Astrocyte of the cerebellum (primary cell): Measurements from ENCODE around the gene ILRUN.
"Not testable (repeated sequence)": the region's sequence is repeated elsewhere in the genome, so short reads cannot be mapped to it uniquely, and the experiment has no call there.

Experiments
- DNase-seq: peaks from one replicate; pipeline ENCODE4 v3.0.0-alpha.2; 2011; ENCODE audit warnings: low read depth
- H3K4me3 ChIP-seq: 2 replicates; pipeline ENCODE4 v1.5.1; 2011; ENCODE audit warnings: mild to moderate bottlenecking, low read depth, low read length, moderate library complexity
- in situ Hi-C: cut with HindIII; loops from 2 replicates; pipeline ENCODE4 v1.10.0; 2017; ENCODE audit warnings: low sequenced_read_pairs
- TF ChIP-seq, protein P1 (sequence below): IDR thresholded peaks from 2 replicates; pipeline ENCODE4 v1.5.1; 2012; ENCODE audit warnings: low read length, low read depth, moderate library complexity, mild to moderate bottlenecking; ENCODE audit errors: missing control alignments

The ILRUN gene

DNA sequence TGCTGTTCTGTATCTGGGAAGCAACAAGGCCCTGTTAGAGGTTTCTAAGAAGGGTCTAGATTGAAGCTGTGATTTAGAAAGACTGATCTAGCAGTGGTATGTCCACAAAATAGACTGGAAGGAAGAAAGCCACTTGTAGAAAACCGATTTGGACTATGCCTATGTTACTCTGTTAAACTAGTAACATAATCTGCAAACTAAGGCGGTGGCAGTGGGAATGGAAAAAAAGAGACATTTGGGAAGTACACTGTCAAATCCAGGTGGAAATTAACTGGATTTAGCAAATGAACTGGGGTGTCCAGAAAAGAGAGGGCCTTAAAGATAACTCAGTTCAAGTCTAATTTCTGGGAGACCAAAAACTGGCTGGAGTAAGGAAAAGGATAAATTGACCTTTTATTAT lies 11.6 kb downstream of the ILRUN start:
- no peak overlapping the region for H3K4me3 ChIP-seq
- DNase-seq: no peak
- in situ Hi-C loops: no loop called here
- TF ChIP-seq, protein P1, sequence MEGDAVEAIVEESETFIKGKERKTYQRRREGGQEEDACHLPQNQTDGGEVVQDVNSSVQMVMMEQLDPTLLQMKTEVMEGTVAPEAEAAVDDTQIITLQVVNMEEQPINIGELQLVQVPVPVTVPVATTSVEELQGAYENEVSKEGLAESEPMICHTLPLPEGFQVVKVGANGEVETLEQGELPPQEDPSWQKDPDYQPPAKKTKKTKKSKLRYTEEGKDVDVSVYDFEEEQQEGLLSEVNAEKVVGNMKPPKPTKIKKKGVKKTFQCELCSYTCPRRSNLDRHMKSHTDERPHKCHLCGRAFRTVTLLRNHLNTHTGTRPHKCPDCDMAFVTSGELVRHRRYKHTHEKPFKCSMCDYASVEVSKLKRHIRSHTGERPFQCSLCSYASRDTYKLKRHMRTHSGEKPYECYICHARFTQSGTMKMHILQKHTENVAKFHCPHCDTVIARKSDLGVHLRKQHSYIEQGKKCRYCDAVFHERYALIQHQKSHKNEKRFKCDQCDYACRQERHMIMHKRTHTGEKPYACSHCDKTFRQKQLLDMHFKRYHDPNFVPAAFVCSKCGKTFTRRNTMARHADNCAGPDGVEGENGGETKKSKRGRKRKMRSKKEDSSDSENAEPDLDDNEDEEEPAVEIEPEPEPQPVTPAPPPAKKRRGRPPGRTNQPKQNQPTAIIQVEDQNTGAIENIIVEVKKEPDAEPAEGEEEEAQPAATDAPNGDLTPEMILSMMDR: no peak

DNA sequence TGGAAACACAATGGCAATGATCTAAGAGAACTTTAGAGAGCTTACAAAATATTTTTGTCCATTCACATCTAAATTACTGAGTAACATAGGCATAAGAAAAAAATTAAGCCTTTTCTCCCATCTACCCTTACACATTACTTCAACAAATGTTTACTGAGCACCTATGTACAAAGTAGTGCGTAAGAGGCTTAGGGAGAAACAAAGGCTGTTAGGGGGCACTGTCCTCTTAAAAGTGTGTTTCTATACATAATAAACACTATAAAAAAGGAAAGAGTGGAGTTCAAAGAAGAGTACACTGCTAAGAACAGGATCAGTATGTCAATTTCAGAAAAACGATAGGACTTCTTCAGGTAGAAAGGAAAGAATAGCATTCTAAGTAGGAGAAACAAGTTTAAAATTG lies 12.2 kb downstream of the ILRUN start:
- H3K4me3 ChIP-seq: no peak overlapping the region
- DNase-seq: no peak
- in situ Hi-C loops: no loop called here
- TF ChIP-seq, protein P1: no peak

DNA sequence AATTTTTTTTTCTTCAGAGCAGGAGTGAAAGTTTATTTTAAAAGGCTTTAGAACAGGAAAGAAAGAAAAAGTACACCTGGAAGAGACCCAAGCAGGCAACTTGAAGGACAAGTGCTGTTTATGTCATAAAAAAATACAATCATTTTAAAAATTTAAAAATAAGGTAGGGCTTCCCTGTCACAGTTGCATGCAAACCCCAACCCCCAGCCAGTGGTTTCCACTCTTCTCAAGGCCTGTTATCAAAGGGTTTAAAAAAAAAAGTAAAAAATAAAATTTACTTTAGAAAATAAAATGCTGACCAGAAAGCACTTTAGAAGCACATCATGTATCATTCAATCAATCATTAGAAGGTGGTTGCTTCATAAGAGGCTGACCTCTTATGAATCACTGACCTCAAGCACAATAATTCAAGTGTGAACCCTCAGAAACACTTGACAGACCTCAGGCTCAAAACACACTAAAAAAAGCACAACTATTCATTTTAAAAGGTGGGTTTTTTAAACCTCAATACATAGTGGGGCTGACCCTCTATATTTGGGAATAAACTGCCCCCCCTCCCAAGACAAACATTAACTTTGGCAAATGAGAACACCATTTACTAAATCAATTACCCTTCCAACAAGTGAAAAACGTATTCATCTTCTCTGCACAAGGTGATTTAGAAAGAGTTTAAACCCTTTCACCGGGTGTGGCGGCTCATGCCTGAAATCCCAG lies 15.6 kb downstream of the ILRUN start:
- H3K4me3 ChIP-seq: no peak overlapping the region
- TF ChIP-seq, protein P1: no peak
- DNase-seq: no peak
- in situ Hi-C loops: no loop called here

DNA sequence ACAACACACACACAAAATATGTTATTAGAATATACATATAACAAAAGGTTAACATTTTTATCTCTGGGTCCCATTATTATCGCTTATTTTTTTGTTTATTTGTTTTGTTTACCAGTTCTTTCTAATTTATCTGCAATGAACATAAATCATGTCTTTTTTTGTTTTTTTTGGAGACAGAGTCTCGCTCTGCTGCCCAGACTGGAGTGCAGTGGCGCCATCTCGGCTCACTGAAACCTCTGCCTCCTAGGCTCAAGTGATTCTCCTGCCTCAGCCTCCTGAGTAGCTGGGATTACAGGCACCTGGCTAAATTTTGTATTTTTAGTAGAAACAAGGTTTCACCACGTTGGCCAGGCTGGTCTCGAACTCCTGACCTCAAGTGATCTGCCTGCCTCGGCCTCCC lies 16.3 kb downstream of the ILRUN start:
- H3K4me3 ChIP-seq, in situ Hi-C loops, DNase-seq: not testable (repeated sequence)

DNA sequence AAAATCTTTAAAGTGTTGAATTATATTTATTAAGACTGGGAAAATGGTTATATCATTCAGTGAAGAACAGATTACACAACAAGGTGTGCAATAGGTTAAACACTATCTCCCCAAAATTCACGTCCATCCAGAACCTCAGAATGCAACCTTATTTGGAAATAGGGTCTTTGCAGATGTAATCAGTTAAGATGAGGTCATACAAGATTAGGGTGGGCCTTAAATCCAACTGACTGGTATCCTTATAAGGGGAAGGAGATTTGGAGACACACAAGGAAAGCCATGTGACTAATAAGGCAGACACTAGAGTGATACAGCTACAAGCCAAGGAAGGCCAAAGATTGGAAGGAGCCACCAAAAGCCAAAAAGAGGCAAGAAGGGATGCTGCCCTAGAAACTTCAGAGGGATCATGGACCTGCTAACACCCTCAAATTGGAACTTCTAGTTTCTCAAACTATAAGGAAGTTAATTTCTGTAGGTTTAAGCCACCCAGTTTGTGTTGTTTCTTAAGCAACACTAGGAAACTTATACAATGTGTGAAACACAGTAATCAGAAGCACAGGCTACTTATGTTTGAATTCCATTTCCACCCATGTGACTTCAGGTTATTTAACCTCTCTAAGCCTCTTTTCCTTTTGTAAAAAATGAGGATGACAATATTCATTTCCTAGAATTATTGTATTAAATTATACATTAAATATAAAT lies 16.9 kb downstream of the ILRUN start:
- in situ Hi-C loops: no loop called here
- H3K4me3 ChIP-seq: no peak overlapping the region
- DNase-seq: no peak
- TF ChIP-seq, protein P1: no peak

DNA sequence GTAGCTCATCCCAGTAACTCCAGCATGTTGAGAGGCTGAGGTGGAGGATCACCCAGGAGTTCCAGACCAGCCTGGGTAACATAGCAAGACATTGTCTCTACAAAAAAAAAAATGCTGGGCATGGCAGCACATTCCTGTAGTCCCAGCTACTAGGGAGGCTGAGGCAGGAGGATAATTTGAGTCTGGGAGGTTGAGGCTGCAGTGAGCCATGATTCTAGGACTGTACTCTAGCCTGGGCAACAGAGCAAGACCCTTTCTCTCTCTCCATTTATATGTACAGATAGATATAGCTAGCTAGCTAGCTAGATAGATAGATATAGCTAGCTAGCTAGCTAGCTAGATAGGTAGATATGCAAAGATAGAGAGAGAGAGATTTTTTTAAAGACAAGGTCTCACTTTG lies 20.4 kb downstream of the ILRUN start:
- no peak overlapping the region for H3K4me3 ChIP-seq
- in situ Hi-C loops: no loop called here
- TF ChIP-seq, protein P1: no peak
- no peak for DNase-seq

DNA sequence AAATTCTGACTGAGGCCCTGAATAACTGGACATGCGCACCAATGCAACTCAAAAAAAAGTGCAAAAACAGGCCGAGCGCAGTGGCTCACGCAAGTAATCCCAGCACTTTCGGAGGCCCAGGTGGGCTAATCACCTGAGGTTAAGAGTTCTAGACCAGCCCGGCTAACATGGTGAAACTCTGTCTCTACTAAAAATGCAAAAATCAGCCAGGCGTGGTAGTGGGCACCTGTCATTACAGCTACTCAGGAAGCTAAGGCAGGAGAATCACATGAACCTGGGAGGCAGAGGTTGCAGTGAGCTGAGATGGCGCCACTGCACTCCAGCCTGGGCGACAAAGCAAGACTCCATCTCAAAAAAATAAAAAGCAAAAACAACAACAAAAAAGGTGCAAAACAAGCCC lies 21.6 kb downstream of the ILRUN start:
- H3K4me3 ChIP-seq, DNase-seq, in situ Hi-C loops: not testable (repeated sequence)
